ENCODE measurements around the gene MLH3. TPM values are rescaled to one million over a fixed set of nuclear protein-coding genes. Genes with fewer than 3 reads are reported as not detected.

Gene MLH3
- total RNA-seq, 4 donors from 2014 or later: 24.5 to 40.7 (median 32.9) TPM

DNA sequence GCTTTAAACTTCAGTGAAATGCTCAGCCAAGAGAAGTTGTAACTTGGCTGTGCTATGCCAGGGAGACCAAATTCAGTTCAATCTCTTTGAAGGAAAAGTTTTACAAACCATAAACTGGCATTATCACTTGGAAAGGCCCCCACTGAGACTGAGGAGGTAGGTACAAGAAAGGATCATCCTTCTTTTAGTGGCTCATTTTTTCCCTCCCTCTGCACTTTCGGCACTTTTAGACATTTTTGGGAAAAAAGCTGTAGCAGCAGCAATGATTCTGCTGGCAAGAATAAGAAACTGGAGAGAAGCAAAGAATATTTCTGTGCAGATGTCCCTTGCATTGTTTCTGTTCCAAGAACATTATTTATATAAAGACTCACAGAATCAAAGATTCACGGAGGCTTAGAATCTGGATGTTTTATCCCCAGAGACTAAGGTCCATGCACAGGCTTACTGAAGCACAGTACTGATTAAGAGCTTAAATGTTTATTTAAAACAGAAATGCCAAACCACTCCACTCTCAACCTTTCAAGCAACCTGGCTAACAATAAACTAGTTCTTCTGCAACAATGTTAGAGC is 30.5 kb upstream of the MLH3 start:
- 41% methylated on average over 2 of the region's 2 CpGs for WGBS
- no peak for TF ChIP-seq CTCF (IDR thresholded peaks at IDR 0.05)
- no peak for TF ChIP-seq POLR2A (IDR thresholded peaks at IDR 0.05; ENCODE audit: low read depth)
- TF ChIP-seq EP300 (IDR thresholded peaks at IDR 0.05): no peak
- no peak for TF ChIP-seq POLR2AphosphoS5 (IDR thresholded peaks at IDR 0.05)

GRCh38 chr14:75079521-75079920 is 28.3 kb upstream of the MLH3 start:
- Histone ChIP-seq H3K4me3 (no peak overlapping the region), H3K4me1 (peaks cover 0 to 26% (median 26%) of the 10 kb centered on the region in 4 donors), H3K36me3 (peaks cover 10 to 34% (median 21%) of the 10 kb centered on the region in 4 donors), H3K27ac (replicated peaks in 1 of 4) (peak overlapping the region in 1 of 4 donors; percentile 13), H3K9me3 (no peaks in the 10 kb centered on the region), H3K27me3 (no peaks in the 10 kb centered on the region)
- no peak for TF ChIP-seq POLR2A (IDR thresholded peaks at IDR 0.05; ENCODE audit: low read depth)
- no peak for TF ChIP-seq CTCF (IDR thresholded peaks at IDR 0.05)
- no peak for TF ChIP-seq EP300 (IDR thresholded peaks at IDR 0.05)
- TF ChIP-seq POLR2AphosphoS5 (IDR thresholded peaks at IDR 0.05): no peak
- WGBS: 50% methylated on average over 4 of the region's 4 CpGs
- intact Hi-C loops (cut with DNase I): no loop called here
- DNase-seq (ENCODE audit: extremely low spot score): no peak

More for the DNA sequence above, 30.5 kb upstream of the MLH3 start:
- Histone ChIP-seq H3K9me3 (no peaks in the 10 kb centered on the region), H3K27ac (replicated peaks in 1 of 4) (peak overlapping the region; percentile 33 to 73 (median 62)), H3K36me3 (peaks cover 29 to 57% (median 42%) of the 10 kb centered on the region in 4 donors), H3K4me3 (no peak overlapping the region), H3K27me3 (no peaks in the 10 kb centered on the region), H3K4me1 (peaks cover 0 to 26% (median 26%) of the 10 kb centered on the region in 4 donors)
- no peak for DNase-seq (ENCODE audit: extremely low spot score)
- intact Hi-C loops (cut with DNase I): loop anchor here (10.0 kb wide), 2 partner anchors 77 to 167 kb away; partner anchors contain the start of gene EIF2B2

DNA sequence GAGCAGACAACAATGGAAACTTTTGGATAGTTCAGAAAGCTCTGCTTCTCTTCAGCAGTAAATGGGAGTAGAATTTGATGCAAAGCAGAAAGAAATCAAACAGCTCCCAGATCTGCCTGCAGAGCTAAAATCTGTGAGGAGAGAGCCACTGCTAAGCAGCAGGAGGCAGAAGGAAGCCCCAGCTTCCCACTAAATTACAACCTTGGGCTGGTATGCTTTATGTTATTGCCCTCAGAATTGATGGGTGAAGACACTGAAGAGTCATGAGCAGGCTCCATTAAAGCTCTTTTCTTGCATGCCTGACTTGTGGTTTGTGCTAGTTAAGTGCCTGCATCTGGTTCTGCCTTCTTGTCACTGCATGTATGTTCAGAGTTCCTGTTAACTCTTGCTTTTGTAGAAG is 26.5 kb upstream of the MLH3 start:
- Histone ChIP-seq H3K27ac (replicated peaks in 1 of 4) (no peak overlapping the region), H3K9me3 (no peaks in the 10 kb centered on the region), H3K4me3 (no peak overlapping the region), H3K27me3 (no peaks in the 10 kb centered on the region), H3K36me3 (peaks cover 0 to 17% (median 6%) of the 10 kb centered on the region in 4 donors), H3K4me1 (peaks cover 0 to 37% (median 27%) of the 10 kb centered on the region in 4 donors)
- DNase-seq (ENCODE audit: extremely low spot score): no peak
- intact Hi-C loops (cut with DNase I): no loop called here
- TF ChIP-seq POLR2A (IDR thresholded peaks at IDR 0.05; ENCODE audit: low read depth) (no peak), CTCF (IDR thresholded peaks at IDR 0.05) (no peak), EP300 (IDR thresholded peaks at IDR 0.05) (no peak), POLR2AphosphoS5 (IDR thresholded peaks at IDR 0.05) (no peak)

GRCh38 chr14:75070383-75070782 is 19.1 kb upstream of the MLH3 start:
- Histone ChIP-seq H3K36me3 (no peaks in the 10 kb centered on the region), H3K9me3 (no peaks in the 10 kb centered on the region), H3K27ac (replicated peaks in 1 of 4) (peak overlapping the region; percentile 86 to 94 (median 90)), H3K4me1 (peaks cover 22 to 54% (median 38%) of the 10 kb centered on the region in 4 donors), H3K4me3 (peak overlapping the region in 3 of 4 donors; percentile 58 to 63 (median 61)), H3K27me3 (no peaks in the 10 kb centered on the region)
- DNase-seq (ENCODE audit: extremely low spot score): no peak
- WGBS: 55% methylated on average over 9 of the region's 9 CpGs
- TF ChIP-seq POLR2A (IDR thresholded peaks at IDR 0.05; ENCODE audit: low read depth): no peak
- TF ChIP-seq CTCF (IDR thresholded peaks at IDR 0.05): no peak
- TF ChIP-seq POLR2AphosphoS5 (IDR thresholded peaks at IDR 0.05): peak; percentile 27 to 42
- intact Hi-C loops (cut with DNase I): no loop called here

DNA sequence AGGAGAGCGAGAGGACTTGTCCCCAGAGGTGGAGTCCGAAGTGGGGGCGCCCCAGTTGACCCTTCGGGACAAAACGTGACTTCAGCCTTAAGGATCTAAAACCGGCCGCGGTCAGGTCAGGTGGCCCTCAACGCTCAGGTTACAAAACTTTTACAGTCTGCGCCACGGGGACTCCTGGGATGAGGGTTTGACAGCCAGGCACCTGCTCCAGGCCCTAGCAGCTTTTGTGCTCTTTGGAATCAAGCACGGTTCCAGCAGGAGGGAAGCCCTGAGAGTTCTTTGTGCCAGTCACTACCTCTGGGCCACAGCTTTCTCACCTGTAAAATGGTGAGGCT is 18.5 kb upstream of the MLH3 start:
- intact Hi-C loops (cut with DNase I): no loop called here
- WGBS: 19% methylated on average over 3 of the region's 12 CpGs
- TF ChIP-seq POLR2A (IDR thresholded peaks at IDR 0.05; ENCODE audit: low read depth) (no peak), POLR2AphosphoS5 (IDR thresholded peaks at IDR 0.05) (no peak), CTCF (IDR thresholded peaks at IDR 0.05) (no peak), EP300 (IDR thresholded peaks at IDR 0.05) (no peak)

More for the DNA sequence above, 18.5 kb upstream of the MLH3 start:
- peak overlapping the region; percentile 58 to 63 (median 60) for H3K4me3 ChIP-seq
- no peak for DNase-seq (ENCODE audit: extremely low spot score)
- H3K27ac ChIP-seq (replicated peaks in 1 of 4): peak overlapping the region; percentile 86 to 94 (median 90)
- no peaks in the 10 kb centered on the region for H3K9me3 ChIP-seq
- no peaks in the 10 kb centered on the region for H3K27me3 ChIP-seq
- no peaks in the 10 kb centered on the region for H3K36me3 ChIP-seq
- H3K4me1 ChIP-seq: peaks cover 22 to 54% (median 38%) of the 10 kb centered on the region in 4 donors

All from esophagus muscularis mucosa (tissue), 4 donors.